Tibial artery (tissue), 4 donors: ENCODE results near the gene GAA.

Experiments
- DNase-seq, 2 donors: peaks; one replicate each; pipeline ENCODE4 v3.0.0-alpha.2; 2019
- H3K27ac ChIP-seq, 2 donors: fragments of 200-600 bp; sonication (generic) in 1 of 2; 1 replicate in 1 of 2; 2 replicates in 1 of 2; pipeline ENCODE4 v1.5.1; 2018 to 2019; ENCODE audit warnings: mild to moderate bottlenecking in 1 of 2
- H3K27me3 ChIP-seq, 2 donors: fragments of 200-600 bp; sonication (generic) in 1 of 2; one replicate each; pipeline versions ENCODE4 v1.5.1 to v1.6.0; 2016 to 2019
- H3K36me3 ChIP-seq, 3 donors: fragments of 200-600 bp; sonication (generic) in 2 of 3; one replicate each; pipeline ENCODE4 v1.5.1; 2016 to 2019; ENCODE audit warnings: mild to moderate bottlenecking in 2 of 3
- H3K4me1 ChIP-seq, 4 donors: fragments of 200-600 bp; sonication (generic) in 2 of 4; 1 replicate in 3 of 4; 2 replicates in 1 of 4; pipeline ENCODE4 v1.5.1; 2016 to 2019
- H3K4me3 ChIP-seq, 2 donors: fragments of 200-600 bp; sonication (generic) in 1 of 2; 1 replicate in 1 of 2; 2 replicates in 1 of 2; pipeline ENCODE4 v1.5.1; 2018 to 2019; ENCODE audit warnings: mild to moderate bottlenecking in 2 of 2
- H3K9me3 ChIP-seq, 3 donors: fragments of 200-600 bp; sonication (generic) in 1 of 3; one replicate each; pipeline ENCODE4 v1.5.1; 2016 to 2019
- intact Hi-C: fragments of 100-400 bp; cut with DNase I; formaldehyde crosslinking; loops from one replicate; pipeline ENCODE4 v1.15.0; 2023; ENCODE audit warnings: low total_unique reads
- TF ChIP-seq, protein P1 (sequence below), 2 experiments: fragments of 200-600 bp in 1 of 2; fragments of 450-650 bp in 1 of 2; IDR thresholded peaks; one replicate each; pipeline ENCODE4 v1.5.1; 2017 to 2019; ENCODE audit warnings: antibody characterized with exemption in 2 of 2, mild to moderate bottlenecking in 1 of 2, moderate library complexity in 1 of 2

GAA gene

DNA sequence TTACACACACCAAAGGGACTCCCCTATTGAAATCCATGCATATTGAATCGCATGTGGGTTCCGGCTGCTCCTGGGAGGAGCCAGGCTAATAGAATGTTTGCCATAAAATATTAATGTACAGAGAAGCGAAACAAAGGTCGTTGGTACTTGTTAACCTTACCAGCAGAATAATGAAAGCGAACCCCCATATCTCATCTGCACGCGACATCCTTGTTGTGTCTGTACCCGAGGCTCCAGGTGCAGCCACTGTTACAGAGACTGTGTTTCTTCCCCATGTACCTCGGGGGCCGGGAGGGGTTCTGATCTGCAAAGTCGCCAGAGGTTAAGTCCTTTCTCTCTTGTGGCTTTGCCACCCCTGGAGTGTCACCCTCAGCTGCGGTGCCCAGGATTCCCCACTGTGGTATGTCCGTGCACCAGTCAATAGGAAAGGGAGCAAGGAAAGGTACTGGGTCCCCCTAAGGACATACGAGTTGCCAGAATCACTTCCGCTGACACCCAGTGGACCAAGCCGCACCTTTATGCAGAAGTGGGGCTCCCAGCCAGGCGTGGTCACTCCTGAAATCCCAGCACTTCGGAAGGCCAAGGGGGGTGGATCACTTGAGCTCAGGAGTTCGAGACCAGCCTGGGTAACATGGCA, 2.2 kb downstream of the GAA start:
- H3K36me3 ChIP-seq = peaks cover 0 to 29% (median 0%) of the 10 kb centered on the region in 3 donors
- H3K9me3 ChIP-seq = no peaks in the 10 kb centered on the region
- no peaks in the 10 kb centered on the region for H3K27me3 ChIP-seq
- DNase-seq = no peak
- no peak overlapping the region for H3K27ac ChIP-seq
- intact Hi-C loops = loop anchor here (5.0 kb wide), 1 partner anchor 159 kb away; the partner anchor contains the start of gene RNF213
- TF ChIP-seq, protein P1, sequence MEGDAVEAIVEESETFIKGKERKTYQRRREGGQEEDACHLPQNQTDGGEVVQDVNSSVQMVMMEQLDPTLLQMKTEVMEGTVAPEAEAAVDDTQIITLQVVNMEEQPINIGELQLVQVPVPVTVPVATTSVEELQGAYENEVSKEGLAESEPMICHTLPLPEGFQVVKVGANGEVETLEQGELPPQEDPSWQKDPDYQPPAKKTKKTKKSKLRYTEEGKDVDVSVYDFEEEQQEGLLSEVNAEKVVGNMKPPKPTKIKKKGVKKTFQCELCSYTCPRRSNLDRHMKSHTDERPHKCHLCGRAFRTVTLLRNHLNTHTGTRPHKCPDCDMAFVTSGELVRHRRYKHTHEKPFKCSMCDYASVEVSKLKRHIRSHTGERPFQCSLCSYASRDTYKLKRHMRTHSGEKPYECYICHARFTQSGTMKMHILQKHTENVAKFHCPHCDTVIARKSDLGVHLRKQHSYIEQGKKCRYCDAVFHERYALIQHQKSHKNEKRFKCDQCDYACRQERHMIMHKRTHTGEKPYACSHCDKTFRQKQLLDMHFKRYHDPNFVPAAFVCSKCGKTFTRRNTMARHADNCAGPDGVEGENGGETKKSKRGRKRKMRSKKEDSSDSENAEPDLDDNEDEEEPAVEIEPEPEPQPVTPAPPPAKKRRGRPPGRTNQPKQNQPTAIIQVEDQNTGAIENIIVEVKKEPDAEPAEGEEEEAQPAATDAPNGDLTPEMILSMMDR (IDR thresholded peaks at IDR 0.05) = no peak
- no peak overlapping the region for H3K4me3 ChIP-seq
- H3K4me1 ChIP-seq = peaks cover 0 to 32% (median 11%) of the 10 kb centered on the region in 4 donors

DNA sequence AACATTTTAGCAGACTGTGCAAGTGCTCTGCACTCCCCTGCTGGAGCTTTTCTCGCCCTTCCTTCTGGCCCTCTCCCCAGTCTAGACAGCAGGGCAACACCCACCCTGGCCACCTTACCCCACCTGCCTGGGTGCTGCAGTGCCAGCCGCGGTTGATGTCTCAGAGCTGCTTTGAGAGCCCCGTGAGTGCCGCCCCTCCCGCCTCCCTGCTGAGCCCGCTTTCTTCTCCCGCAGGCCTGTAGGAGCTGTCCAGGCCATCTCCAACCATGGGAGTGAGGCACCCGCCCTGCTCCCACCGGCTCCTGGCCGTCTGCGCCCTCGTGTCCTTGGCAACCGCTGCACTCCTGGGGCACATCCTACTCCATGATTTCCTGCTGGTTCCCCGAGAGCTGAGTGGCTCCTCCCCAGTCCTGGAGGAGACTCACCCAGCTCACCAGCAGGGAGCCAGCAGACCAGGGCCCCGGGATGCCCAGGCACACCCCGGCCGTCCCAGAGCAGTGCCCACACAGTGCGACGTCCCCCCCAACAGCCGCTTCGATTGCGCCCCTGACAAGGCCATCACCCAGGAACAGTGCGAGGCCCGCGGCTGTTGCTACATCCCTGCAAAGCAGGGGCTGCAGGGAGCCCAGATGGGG, 3.1 kb downstream of the GAA start:
- TF ChIP-seq, protein P1 (IDR thresholded peaks at IDR 0.05) = no peak
- Histone ChIP-seq H3K27ac (no peak overlapping the region), H3K9me3 (no peaks in the 10 kb centered on the region), H3K4me1 (peaks cover 0 to 32% (median 11%) of the 10 kb centered on the region in 4 donors), H3K4me3 (no peak overlapping the region), H3K36me3 (peaks cover 0 to 33% (median 0%) of the 10 kb centered on the region in 3 donors), H3K27me3 (no peaks in the 10 kb centered on the region)
- DNase-seq = no peak
- intact Hi-C loops = loop anchor here (5.0 kb wide), 1 partner anchor 158 kb away; the partner anchor contains the start of gene RNF213

- peak in 1 of 2 donors; percentile 46 for DNase-seq
- Histone ChIP-seq H3K27ac (no peak overlapping the region), H3K4me3 (no peak overlapping the region), H3K9me3 (no peaks in the 10 kb centered on the region), H3K36me3 (peaks cover 0 to 36% (median 0%) of the 10 kb centered on the region in 3 donors), H3K4me1 (peaks cover 0 to 32% (median 11%) of the 10 kb centered on the region in 4 donors), H3K27me3 (no peaks in the 10 kb centered on the region)
- intact Hi-C loops = loop anchor here (5.0 kb wide), 2 partner anchors 37 to 157 kb away; partner anchors contain the start of gene RNF213
- TF ChIP-seq, protein P1 (IDR thresholded peaks at IDR 0.05) = no peak
Measured at GRCh38 chr17:80104956-80105375, 3.6 kb downstream of the GAA start.

DNA sequence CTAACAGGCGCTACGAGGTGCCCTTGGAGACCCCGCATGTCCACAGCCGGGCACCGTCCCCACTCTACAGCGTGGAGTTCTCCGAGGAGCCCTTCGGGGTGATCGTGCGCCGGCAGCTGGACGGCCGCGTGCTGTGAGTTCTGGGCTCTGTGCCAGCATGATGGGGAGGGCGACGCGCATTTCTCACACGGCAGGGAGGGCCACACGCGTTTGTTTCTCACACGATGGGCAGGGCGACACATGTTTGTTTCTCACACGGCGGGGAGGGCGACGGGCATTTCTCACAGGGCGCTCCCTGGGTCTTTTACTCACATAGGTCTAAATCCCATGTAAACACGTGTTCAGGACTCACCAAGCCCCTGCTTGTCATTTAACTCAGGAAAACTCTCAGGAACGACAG, 4.4 kb downstream of the GAA start:
- H3K27me3 ChIP-seq = no peaks in the 10 kb centered on the region
- no peak overlapping the region for H3K4me3 ChIP-seq
- H3K27ac ChIP-seq = no peak overlapping the region
- H3K4me1 ChIP-seq = peaks cover 0 to 24% (median 7%) of the 10 kb centered on the region in 4 donors
- H3K36me3 ChIP-seq = peaks cover 0 to 44% (median 0%) of the 10 kb centered on the region in 3 donors
- intact Hi-C loops = loop anchor here (5.0 kb wide), 1 partner anchor 37 kb away; no protein-coding TSS in a partner anchor
- peak in 1 of 2 donors; percentile 58 for DNase-seq
- H3K9me3 ChIP-seq = no peaks in the 10 kb centered on the region
- TF ChIP-seq, protein P1 (IDR thresholded peaks at IDR 0.05) = no peak

- Histone ChIP-seq H3K4me3 (no peak overlapping the region), H3K27me3 (no peaks in the 10 kb centered on the region), H3K9me3 (no peaks in the 10 kb centered on the region), H3K36me3 (peaks cover 0 to 48% (median 0%) of the 10 kb centered on the region in 3 donors), H3K27ac (no peak overlapping the region), H3K4me1 (peaks cover 0 to 20% (median 7%) of the 10 kb centered on the region in 4 donors)
- intact Hi-C loops = loop anchor here (5.0 kb wide), 1 partner anchor 36 kb away; no protein-coding TSS in a partner anchor
- TF ChIP-seq, protein P1 (IDR thresholded peaks at IDR 0.05) = no peak
- DNase-seq = peak in 1 of 2 donors; percentile 62
Measured at GRCh38 chr17:80106176-80106575, 4.8 kb downstream of the GAA start.
